CD14-positive monocyte (primary cell): ENCODE data around the gene GBP1. TPM values are rescaled to one million over a fixed set of nuclear protein-coding genes. Genes with fewer than 3 reads are reported as not detected.
"Not testable (repeated sequence)": the region's sequence is repeated elsewhere in the genome, so short reads cannot be mapped to it uniquely, and the experiment has no call there.

Source experiments
- DNase-seq, 3 donors: peaks; one replicate each; pipeline ENCODE4 v3.0.0-alpha.2; 2011 to 2022
- H2AFZ ChIP-seq: 2 replicates; pipeline ENCODE4 v1.6.0; 2012; ENCODE audit warnings: mild to moderate bottlenecking, low read depth, low read length, inconsistent platforms; ENCODE audit not compliant: insufficient read depth, poor library complexity, severe bottlenecking
- H3K27ac ChIP-seq, 2 donors: 1 replicate in 1 of 2; 2 replicates in 1 of 2; pipeline ENCODE4 v1.5.1; 2012 to 2013; ENCODE audit warnings: low read length in 2 of 2, control low read depth in 1 of 2, inconsistent platforms in 1 of 2, low read depth in 1 of 2, mild to moderate bottlenecking in 1 of 2
- H3K27me3 ChIP-seq, 2 donors: one replicate each; pipeline versions ENCODE4 v1.6.0 to v1.6.1; 2011 to 2013; ENCODE audit warnings: low read length in 2 of 2; ENCODE audit not compliant: control insufficient read depth in 2 of 2, insufficient read depth in 2 of 2
- H3K36me3 ChIP-seq, 2 donors: replicated peaks in 1 of 2; 1 replicate in 1 of 2; 2 replicates in 1 of 2; pipeline versions ENCODE4 v1.5.1 to v1.6.1; 2012 to 2013; ENCODE audit warnings: low read length in 2 of 2, control low read depth in 1 of 2, inconsistent platforms in 1 of 2, mild to moderate bottlenecking in 1 of 2; ENCODE audit not compliant: insufficient read depth in 2 of 2, control insufficient read depth in 1 of 2
- H3K4me1 ChIP-seq, 2 donors: 1 replicate in 1 of 2; 2 replicates in 1 of 2; pipeline versions ENCODE4 v1.5.1 to v1.6.1; 2012 to 2013; ENCODE audit warnings: low read length in 2 of 2, control low read depth in 1 of 2, inconsistent platforms in 1 of 2, mild to moderate bottlenecking in 1 of 2, moderate library complexity in 1 of 2; ENCODE audit not compliant: insufficient read depth in 2 of 2, control insufficient read depth in 1 of 2
- H3K4me2 ChIP-seq: replicated peaks from 2 replicates; pipeline ENCODE3; 2012; ENCODE audit warnings: low read length, moderate library complexity, mild to moderate bottlenecking; ENCODE audit not compliant: poor library complexity, severe bottlenecking; ENCODE audit errors: extremely low read depth
- H3K4me3 ChIP-seq, 3 experiments: fragments of 200-600 bp in 1 of 3; sonication (generic) in 1 of 3; replicated peaks in 1 of 3; 1 replicate in 2 of 3; 2 replicates in 1 of 3; pipeline ENCODE4 v1.5.1; 2011 to 2013; ENCODE audit warnings: low read length in 3 of 3, mild to moderate bottlenecking in 3 of 3, control low read depth in 2 of 3, low read depth in 2 of 3, inconsistent platforms in 1 of 3, moderate library complexity in 1 of 3
- H3K79me2 ChIP-seq: 2 replicates; pipeline ENCODE4 v1.6.0; 2012; ENCODE audit warnings: mild to moderate bottlenecking, control low read depth, inconsistent platforms, low read length, moderate library complexity; ENCODE audit not compliant: insufficient read depth
- H3K9ac ChIP-seq: 2 replicates; pipeline ENCODE4 v1.6.0; 2017; ENCODE audit warnings: low read length, mild to moderate bottlenecking; ENCODE audit not compliant: insufficient read depth, poor library complexity, severe bottlenecking
- H3K9me3 ChIP-seq, 2 donors: replicated peaks in 1 of 2; 1 replicate in 1 of 2; 2 replicates in 1 of 2; pipeline versions ENCODE4 v1.5.1 to v1.6.1; 2012 to 2013; ENCODE audit warnings: low read length in 2 of 2, control low read depth in 1 of 2; ENCODE audit not compliant: control insufficient read depth in 1 of 2, insufficient read depth in 1 of 2
- H4K20me1 ChIP-seq: 2 replicates; pipeline ENCODE4 v1.6.0; 2012; ENCODE audit warnings: mild to moderate bottlenecking, low read length, control low read depth, moderate library complexity; ENCODE audit not compliant: insufficient read depth
- H3K27ac Mint-ChIP-seq, 7 donors: one replicate each; pipeline ENCODE4 v1.8.0; 2020; ENCODE audit warnings: mild to moderate bottlenecking in 7 of 7, mixed read lengths in 7 of 7, moderate library complexity in 6 of 7, inconsistent platforms in 2 of 7
- H3K27me3 Mint-ChIP-seq, 3 donors: one replicate each; pipeline ENCODE4 v1.8.0; 2021 to 2022; ENCODE audit warnings: low read depth in 3 of 3, mild to moderate bottlenecking in 3 of 3, mixed read lengths in 3 of 3, moderate library complexity in 3 of 3, inconsistent platforms in 1 of 3
- H3K36me3 Mint-ChIP-seq, 2 donors: one replicate each; pipeline ENCODE4 v1.8.0; 2020; ENCODE audit warnings: mixed read lengths in 2 of 2, inconsistent platforms in 1 of 2, mild to moderate bottlenecking in 1 of 2
- H3K4me1 Mint-ChIP-seq: one replicate; pipeline ENCODE4 v1.8.0; 2020; ENCODE audit warnings: mild to moderate bottlenecking, mixed read lengths
- H3K4me3 Mint-ChIP-seq, 2 donors: one replicate each; pipeline ENCODE4 v1.8.0; 2020; ENCODE audit warnings: mild to moderate bottlenecking in 2 of 2, mixed read lengths in 2 of 2, moderate library complexity in 1 of 2
- H3K9me3 Mint-ChIP-seq, 7 donors: one replicate each; pipeline ENCODE4 v1.8.0; 2020 to 2022; ENCODE audit warnings: mixed read lengths in 7 of 7, mild to moderate bottlenecking in 6 of 7, moderate library complexity in 6 of 7, inconsistent platforms in 2 of 7
- WGBS: methylation state at CpG from one replicate; pipeline ENCODE4 v1.1.5; 2013; ENCODE audit warnings: missing lambda C conversion rate; ENCODE audit not compliant: insufficient coverage; 5-methylcytosine and 5-hydroxymethylcytosine counted together
- intact Hi-C, 2 donors: fragments of 100-400 bp; cut with micrococcal nuclease; formaldehyde crosslinking; loops; one replicate each; pipeline versions ENCODE4 v1.15.0 to v1.15.1; 2023
- polyA plus RNA-seq, 3 donors: library from polyadenylated mRNA; depleted of rRNA in 1 of 3; unstranded in 2 of 3; stranded (reverse) in 1 of 3; fragments of 300-500 nt in 2 of 3; fragments of >200 nt in 1 of 3; fragmentation: Illumina TruSeq in 2 of 3; gene quantifications; 1 replicate in 2 of 3; 2 replicates in 1 of 3; pipeline ENCODE4 v1.2.3, GENCODE V29; 2012 to 2021
- TF ChIP-seq, protein P1 (sequence below): fragments of 200-600 bp; IDR thresholded peaks from one replicate; pipeline ENCODE4 v1.8.0; 2022; ENCODE audit warnings: antibody characterized with exemption, mild to moderate bottlenecking

GBP1 gene
- polyA plus RNA-seq, 3 donors, result 19.5 to 35.2 (median 23.7) TPM

GRCh38 chr1:89085781-89086180, 20.8 kb upstream of the GBP1 start:
- TF ChIP-seq, protein P1, sequence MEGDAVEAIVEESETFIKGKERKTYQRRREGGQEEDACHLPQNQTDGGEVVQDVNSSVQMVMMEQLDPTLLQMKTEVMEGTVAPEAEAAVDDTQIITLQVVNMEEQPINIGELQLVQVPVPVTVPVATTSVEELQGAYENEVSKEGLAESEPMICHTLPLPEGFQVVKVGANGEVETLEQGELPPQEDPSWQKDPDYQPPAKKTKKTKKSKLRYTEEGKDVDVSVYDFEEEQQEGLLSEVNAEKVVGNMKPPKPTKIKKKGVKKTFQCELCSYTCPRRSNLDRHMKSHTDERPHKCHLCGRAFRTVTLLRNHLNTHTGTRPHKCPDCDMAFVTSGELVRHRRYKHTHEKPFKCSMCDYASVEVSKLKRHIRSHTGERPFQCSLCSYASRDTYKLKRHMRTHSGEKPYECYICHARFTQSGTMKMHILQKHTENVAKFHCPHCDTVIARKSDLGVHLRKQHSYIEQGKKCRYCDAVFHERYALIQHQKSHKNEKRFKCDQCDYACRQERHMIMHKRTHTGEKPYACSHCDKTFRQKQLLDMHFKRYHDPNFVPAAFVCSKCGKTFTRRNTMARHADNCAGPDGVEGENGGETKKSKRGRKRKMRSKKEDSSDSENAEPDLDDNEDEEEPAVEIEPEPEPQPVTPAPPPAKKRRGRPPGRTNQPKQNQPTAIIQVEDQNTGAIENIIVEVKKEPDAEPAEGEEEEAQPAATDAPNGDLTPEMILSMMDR, result peak; percentile 74
- Histone ChIP-seq H3K4me1 (peaks cover 6 to 10% of the 10 kb centered on the region in 2 donors), H3K79me2 (no peaks in the 10 kb centered on the region), H3K27ac (no peak overlapping the region), H3K4me2 (no peak overlapping the region), H3K9ac (no peak overlapping the region), H2AFZ (no peak overlapping the region), H3K27me3 (no peaks in the 10 kb centered on the region), H3K4me3 (no peak overlapping the region), H3K36me3 (no peaks in the 10 kb centered on the region), H4K20me1 (no peaks in the 10 kb centered on the region), H3K9me3 (no peaks in the 10 kb centered on the region)
- peak; percentile 53 to 69 (median 54) for DNase-seq
- Mint-ChIP-seq H3K27ac (no peak overlapping the region), H3K27me3 (no peaks in the 10 kb centered on the region), H3K9me3 (peaks cover 0 to 3% (median 0%) of the 10 kb centered on the region in 7 donors), H3K36me3 (no peaks in the 10 kb centered on the region), H3K4me1 (peaks cover 8% of the 10 kb centered on the region), H3K4me3 (no peak overlapping the region)
- intact Hi-C loops, result loop anchor here in 1 of 2 donors (10.0 kb wide), 1 partner anchor 369 kb away; no protein-coding TSS in a partner anchor

DNA sequence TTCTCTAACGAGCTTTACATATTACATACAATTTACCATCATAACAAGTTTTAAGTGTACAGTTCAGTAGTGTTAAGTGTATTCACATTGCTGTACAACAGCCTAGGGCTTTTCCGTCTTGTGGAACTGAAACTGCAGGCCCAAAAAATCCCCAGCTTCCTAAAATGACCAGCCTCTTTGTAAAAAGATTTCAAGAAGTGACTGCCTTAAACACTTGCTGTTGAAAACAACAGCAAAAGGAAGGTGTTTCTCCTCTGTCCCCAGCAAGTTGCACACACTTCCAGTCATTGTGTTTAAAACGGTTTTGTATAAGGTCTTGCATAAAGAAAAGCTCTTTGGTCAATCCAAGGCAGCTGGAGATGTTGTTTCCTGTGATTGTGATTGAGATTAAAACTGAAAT, 16.0 kb upstream of the GBP1 start:
- Histone ChIP-seq H2AFZ (peak overlapping the region; percentile 5), H3K4me2 (peak overlapping the region; percentile 7), H3K79me2 (no peaks in the 10 kb centered on the region), H3K4me1 (peaks cover 10 to 15% of the 10 kb centered on the region in 2 donors), H3K9me3 (peaks cover 0 to 6% of the 10 kb centered on the region in 2 donors), H3K36me3 (no peaks in the 10 kb centered on the region), H3K9ac (no peak overlapping the region), H3K27me3 (no peaks in the 10 kb centered on the region), H4K20me1 (no peaks in the 10 kb centered on the region), H3K27ac (peak overlapping the region in 1 of 2 donors; percentile 73), H3K4me3 (no peak overlapping the region)
- peak; percentile 53 to 77 (median 55) for DNase-seq
- no peak overlapping the region for H3K4me3 Mint-ChIP-seq
- no peaks in the 10 kb centered on the region for H3K27me3 Mint-ChIP-seq
- peaks cover 0 to 6% of the 10 kb centered on the region in 2 donors for H3K36me3 Mint-ChIP-seq
- H3K9me3 Mint-ChIP-seq, result peaks cover 8 to 23% (median 14%) of the 10 kb centered on the region in 7 donors
- WGBS, result no CpG with 5 or more reads among the region's 3 CpGs
- H3K4me1 Mint-ChIP-seq, result peaks cover 10% of the 10 kb centered on the region
- intact Hi-C loops, result loop anchor here in 1 of 2 donors (5.0 to 10.0 kb wide), 2 partner anchors 276 to 374 kb away; no protein-coding TSS in a partner anchor
- peak overlapping the region in 5 of 7 donors; percentile 33 to 66 (median 58) for H3K27ac Mint-ChIP-seq
- TF ChIP-seq, protein P1, result no peak

- peaks cover 10 to 15% of the 10 kb centered on the region in 2 donors for H3K4me1 ChIP-seq
- not testable (repeated sequence) for H3K4me3 Mint-ChIP-seq, H3K9ac ChIP-seq, H3K36me3 ChIP-seq, H3K79me2 ChIP-seq, H2AFZ ChIP-seq, H3K4me2 ChIP-seq, DNase-seq, H3K9me3 ChIP-seq, H3K27me3 Mint-ChIP-seq, H4K20me1 ChIP-seq, H3K27me3 ChIP-seq, H3K36me3 Mint-ChIP-seq, H3K4me3 ChIP-seq
- H3K27ac ChIP-seq, result peak overlapping the region in 1 of 2 donors; percentile 73
- H3K4me1 Mint-ChIP-seq, result peaks cover 10% of the 10 kb centered on the region
- WGBS, result 90% methylated on average over 3 of the region's 7 CpGs
- H3K9me3 Mint-ChIP-seq, result peaks cover 8 to 23% (median 14%) of the 10 kb centered on the region in 7 donors
- H3K27ac Mint-ChIP-seq, result peak overlapping the region in 3 of 7 donors; percentile 15 to 88 (median 70)
- intact Hi-C loops, result loop anchor here in 1 of 2 donors (5.0 to 10.0 kb wide), 2 partner anchors 277 to 375 kb away; no protein-coding TSS in a partner anchor
Observed at GRCh38 chr1:89080068-89080467, 15.1 kb upstream of the GBP1 start.
